ENCODE data around the gene SEL1L. TPM values are rescaled to one million over a fixed set of nuclear protein-coding genes. Genes with fewer than 3 reads are reported as not detected.

The SEL1L gene
- total and polyA plus RNA-seq, 2 experiments from 2014 or later, result 20.6 to 22.6 TPM

GRCh38 chr14:81466854-81467253 is 66.8 kb downstream of the SEL1L start (continued):
- no peak for TF ChIP-seq ZNF462 (CRISPR knock-in tag; IDR thresholded peaks at IDR 0.05)
- no peak for TF ChIP-seq STAT1 (IDR thresholded peaks at IDR 0.05; ENCODE audit: unreplicated experiment)
- no peak for TF ChIP-seq CREB1 (CRISPR knock-in tag; IDR thresholded peaks at IDR 0.05; ENCODE audit: low read depth)
- TF ChIP-seq ZNF114 (CRISPR knock-in tag; IDR thresholded peaks at IDR 0.05), result no peak
- no peak for TF ChIP-seq ETS1 (IDR thresholded peaks at IDR 0.05)
- TF ChIP-seq POLR2AphosphoS5 (IDR thresholded peaks at IDR 0.05; ENCODE audit: low read depth), result no peak
- no peak for TF ChIP-seq JUNB (IDR thresholded peaks at IDR 0.05; ENCODE audit: unreplicated experiment)
- no peak for TF ChIP-seq ZNF331 (CRISPR knock-in tag; IDR thresholded peaks at IDR 0.05; ENCODE audit: low read depth)
- TF ChIP-seq EZH2 (IDR thresholded peaks at IDR 0.05; ENCODE audit: low read depth, unreplicated experiment), result no peak
